Esophagus squamous epithelium (tissue), 5 donors: ENCODE data around the gene WDR26. TPM values are rescaled to one million over a fixed set of nuclear protein-coding genes. Genes with fewer than 3 reads are reported as not detected.

Source experiments
- DNase-seq: peaks from one replicate; lab custom pipeline; 2025; lab: John Stamatoyannopoulos, UW
- H3K27ac ChIP-seq, 4 donors: fragments of 200-600 bp; sonication (generic); one replicate each; pipeline ENCODE4 v1.5.1; 2016 to 2019; ENCODE audit warnings: mild to moderate bottlenecking in 1 of 4
- H3K27me3 ChIP-seq, 4 donors: fragments of 200-600 bp; sonication (generic); 1 replicate in 3 of 4; 2 replicates in 1 of 4; pipeline versions ENCODE4 v1.5.1 to v1.6.0; 2017 to 2021; ENCODE audit warnings: antibody characterized with exemption in 1 of 4
- H3K36me3 ChIP-seq, 3 donors: fragments of 200-600 bp; sonication (generic); one replicate each; pipeline ENCODE4 v1.5.1; 2016 to 2019
- H3K4me1 ChIP-seq, 3 donors: fragments of 200-600 bp; sonication (generic); one replicate each; pipeline ENCODE4 v1.5.1; 2017 to 2019
- H3K4me3 ChIP-seq, 4 donors: fragments of 200-600 bp; sonication (generic); 1 replicate in 3 of 4; 2 replicates in 1 of 4; pipeline ENCODE4 v1.5.1; 2016 to 2019; ENCODE audit warnings: mild to moderate bottlenecking in 2 of 4, moderate library complexity in 1 of 4
- H3K9me3 ChIP-seq, 3 donors: fragments of 200-600 bp; sonication (generic); one replicate each; pipeline ENCODE4 v1.5.1; 2016 to 2019
- CTCF ChIP-seq, 6 experiments: fragments of 450-650 bp in 4 of 6; fragments of 200-600 bp in 2 of 6; sonication (generic) in 2 of 6; IDR thresholded peaks; one replicate each; pipeline ENCODE4 v1.5.1; 2016 to 2019; ENCODE audit warnings: antibody characterized with exemption in 6 of 6, mild to moderate bottlenecking in 4 of 6, moderate library complexity in 4 of 6
- POLR2A ChIP-seq, 4 donors: fragments of 450-650 bp; IDR thresholded peaks; one replicate each; pipeline ENCODE4 v1.6.1; 2017; ENCODE audit warnings: antibody characterized with exemption in 4 of 4, mild to moderate bottlenecking in 4 of 4, moderate library complexity in 3 of 4
- WGBS, 2 donors: methylation state at CpG; one replicate each; pipeline ENCODE4 v1.1.5; 2018; 5-methylcytosine and 5-hydroxymethylcytosine counted together
- intact Hi-C: fragments of 100-400 bp; cut with DNase I; formaldehyde crosslinking; loops from one replicate; pipeline ENCODE4 v1.15.0; 2022
- total RNA-seq, 4 donors: library from RNA; depleted of rRNA; stranded (reverse); fragments of >200 nt; gene quantifications; one replicate each; pipeline ENCODE4 v1.1.0, GENCODE V29; 2016
- donor health status: DM: yes; HTN: yes; CAD: no.

Gene WDR26
- total RNA-seq, 4 donors from 2014 or later = 38.3 to 111 (median 61.9) TPM

- Histone ChIP-seq H3K9me3 (no peaks in the 10 kb centered on the region), H3K27ac (no peak overlapping the region), H3K27me3 (no peaks in the 10 kb centered on the region), H3K36me3 (no peaks in the 10 kb centered on the region), H3K4me1 (no peaks in the 10 kb centered on the region), H3K4me3 (no peak overlapping the region)
- intact Hi-C loops = no loop called here
- TF ChIP-seq CTCF (IDR thresholded peaks at IDR 0.05) = no peak
- TF ChIP-seq POLR2A (IDR thresholded peaks at IDR 0.05) = no peak
- no peak for DNase-seq
- 83 to 87% methylated on average over 1 of the region's 1 CpG for WGBS, 2 donors
Measured at GRCh38 chr1:224472806-224473205, 38.2 kb upstream of the WDR26 start.

GRCh38 chr1:224466154-224466553, 31.6 kb upstream of the WDR26 start:
- H3K4me1 ChIP-seq = no peaks in the 10 kb centered on the region
- H3K9me3 ChIP-seq = no peaks in the 10 kb centered on the region
- H3K4me3 ChIP-seq = no peak overlapping the region
- no peak overlapping the region for H3K27ac ChIP-seq
- TF ChIP-seq CTCF (IDR thresholded peaks at IDR 0.05) (no peak), POLR2A (IDR thresholded peaks at IDR 0.05) (no peak)
- intact Hi-C loops = no loop called here
- DNase-seq = no peak
- 83 to 88% methylated on average over 2 of the region's 2 CpGs for WGBS, 2 donors
- no peaks in the 10 kb centered on the region for H3K27me3 ChIP-seq
- no peaks in the 10 kb centered on the region for H3K36me3 ChIP-seq

GRCh38 chr1:224459966-224460365, 25.4 kb upstream of the WDR26 start:
- intact Hi-C loops = loop anchor here (10.0 kb wide), 2 partner anchors 95 to 345 kb away; partner anchors contain the start of gene FBXO28
- Histone ChIP-seq H3K36me3 (no peaks in the 10 kb centered on the region), H3K4me3 (no peak overlapping the region), H3K27ac (peak overlapping the region in 2 of 4 donors; percentile 35 to 92), H3K27me3 (no peaks in the 10 kb centered on the region), H3K4me1 (peaks cover 12 to 47% (median 16%) of the 10 kb centered on the region in 3 donors), H3K9me3 (no peaks in the 10 kb centered on the region)
- no peak for DNase-seq
- TF ChIP-seq POLR2A (IDR thresholded peaks at IDR 0.05) (no peak), CTCF (IDR thresholded peaks at IDR 0.05) (no peak)
- 87 to 89% methylated on average over 4 to 5 of the region's 5 CpGs for WGBS, 2 donors

GRCh38 chr1:224458996-224459395, 24.4 kb upstream of the WDR26 start:
- intact Hi-C loops = loop anchor here (10.0 kb wide), 2 partner anchors 94 to 344 kb away; partner anchors contain the start of gene FBXO28
- Histone ChIP-seq H3K4me1 (peaks cover 12 to 57% (median 17%) of the 10 kb centered on the region in 3 donors), H3K27me3 (no peaks in the 10 kb centered on the region), H3K36me3 (no peaks in the 10 kb centered on the region), H3K9me3 (no peaks in the 10 kb centered on the region), H3K4me3 (no peak overlapping the region), H3K27ac (peak overlapping the region in 3 of 4 donors; percentile 32 to 92 (median 35))
- DNase-seq = no peak
- WGBS, 2 donors = 61 to 79% methylated on average over 2 of the region's 2 CpGs
- TF ChIP-seq POLR2A (IDR thresholded peaks at IDR 0.05) (no peak), CTCF (IDR thresholded peaks at IDR 0.05) (no peak)

GRCh38 chr1:224458296-224458695, 23.7 kb upstream of the WDR26 start:
- 57 to 83% methylated on average over 1 of the region's 4 CpGs for WGBS, 2 donors

More at GRCh38 chr1:224458296-224458695, 23.7 kb upstream of the WDR26 start:
- no peaks in the 10 kb centered on the region for H3K27me3 ChIP-seq
- H3K36me3 ChIP-seq = no peaks in the 10 kb centered on the region
- H3K9me3 ChIP-seq = no peaks in the 10 kb centered on the region
- H3K4me1 ChIP-seq = peaks cover 12 to 64% (median 17%) of the 10 kb centered on the region in 3 donors
- no peak for DNase-seq
- H3K4me3 ChIP-seq = no peak overlapping the region
- intact Hi-C loops = loop anchor here (10.0 kb wide), 2 partner anchors 93 to 343 kb away; partner anchors contain the start of gene FBXO28
- TF ChIP-seq CTCF (IDR thresholded peaks at IDR 0.05) (no peak), POLR2A (IDR thresholded peaks at IDR 0.05) (no peak)
- peak overlapping the region in 3 of 4 donors; percentile 35 to 92 (median 55) for H3K27ac ChIP-seq
